Esophagus squamous epithelium (tissue), 4 donors: Measurements from ENCODE around the gene ATG2A.

Source experiments
- POLR2A ChIP-seq, 4 donors: fragments of 450-650 bp; IDR thresholded peaks; one replicate each; pipeline ENCODE4 v1.6.1; 2017; ENCODE audit warnings: antibody characterized with exemption in 4 of 4, mild to moderate bottlenecking in 4 of 4, moderate library complexity in 3 of 4
- TF ChIP-seq, protein P1 (sequence below), 6 experiments: fragments of 450-650 bp in 4 of 6; fragments of 200-600 bp in 2 of 6; sonication (generic) in 2 of 6; IDR thresholded peaks; one replicate each; pipeline ENCODE4 v1.5.1; 2016 to 2019; ENCODE audit warnings: antibody characterized with exemption in 6 of 6, mild to moderate bottlenecking in 4 of 6, moderate library complexity in 4 of 6

DNA sequence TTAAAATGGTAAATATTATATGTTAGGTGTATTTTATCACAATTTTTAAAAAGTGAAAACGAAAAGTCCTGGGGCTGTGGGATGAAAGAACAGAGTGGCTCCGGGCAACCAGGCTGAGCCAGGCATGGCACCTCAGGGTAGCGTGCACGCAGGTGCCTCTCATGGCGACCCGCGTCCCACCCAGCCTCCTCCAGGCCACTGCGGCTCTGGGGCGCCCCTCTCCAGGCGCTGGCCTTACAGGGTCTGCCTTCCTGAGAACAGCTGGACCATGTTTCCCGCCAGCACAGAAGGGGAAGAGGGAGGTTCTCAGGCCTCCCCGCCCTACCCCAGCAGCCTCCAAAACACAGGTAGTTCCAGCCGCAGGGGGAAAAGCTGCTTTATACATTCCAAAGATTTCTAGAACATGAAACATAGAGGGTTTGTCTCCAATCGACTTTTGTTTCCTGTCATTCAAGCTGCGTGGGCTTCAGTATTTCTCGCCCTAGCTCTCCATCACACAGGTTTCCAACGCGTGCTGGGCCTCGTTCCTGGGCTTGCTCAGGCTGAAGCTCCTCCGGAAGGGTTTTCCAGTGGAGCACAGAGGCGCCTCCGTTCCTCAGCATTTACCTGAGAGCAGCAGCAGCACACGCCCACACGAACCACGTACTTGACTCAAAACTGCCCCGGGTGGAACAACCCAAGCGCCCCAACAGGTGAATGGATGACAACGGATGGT is 49.1 kb downstream of the ATG2A start:
- no peak for TF ChIP-seq POLR2A (IDR thresholded peaks at IDR 0.05)
- TF ChIP-seq, protein P1, sequence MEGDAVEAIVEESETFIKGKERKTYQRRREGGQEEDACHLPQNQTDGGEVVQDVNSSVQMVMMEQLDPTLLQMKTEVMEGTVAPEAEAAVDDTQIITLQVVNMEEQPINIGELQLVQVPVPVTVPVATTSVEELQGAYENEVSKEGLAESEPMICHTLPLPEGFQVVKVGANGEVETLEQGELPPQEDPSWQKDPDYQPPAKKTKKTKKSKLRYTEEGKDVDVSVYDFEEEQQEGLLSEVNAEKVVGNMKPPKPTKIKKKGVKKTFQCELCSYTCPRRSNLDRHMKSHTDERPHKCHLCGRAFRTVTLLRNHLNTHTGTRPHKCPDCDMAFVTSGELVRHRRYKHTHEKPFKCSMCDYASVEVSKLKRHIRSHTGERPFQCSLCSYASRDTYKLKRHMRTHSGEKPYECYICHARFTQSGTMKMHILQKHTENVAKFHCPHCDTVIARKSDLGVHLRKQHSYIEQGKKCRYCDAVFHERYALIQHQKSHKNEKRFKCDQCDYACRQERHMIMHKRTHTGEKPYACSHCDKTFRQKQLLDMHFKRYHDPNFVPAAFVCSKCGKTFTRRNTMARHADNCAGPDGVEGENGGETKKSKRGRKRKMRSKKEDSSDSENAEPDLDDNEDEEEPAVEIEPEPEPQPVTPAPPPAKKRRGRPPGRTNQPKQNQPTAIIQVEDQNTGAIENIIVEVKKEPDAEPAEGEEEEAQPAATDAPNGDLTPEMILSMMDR (IDR thresholded peaks at IDR 0.05): no peak
